Lung (tissue), 12 donors: ENCODE measurements around the gene MAPKAPK2. TPM values are rescaled to one million over a fixed set of nuclear protein-coding genes. Genes with fewer than 3 reads are reported as not detected.

Experiments
- ATAC-seq: fragments of 200-7000 bp; cut with Tn5 transposase; one replicate; pipeline ENCODE4 v1.9.1; 2020; ENCODE audit warnings: moderate number of reproducible peaks; ENCODE audit not compliant: insufficient read depth, low FRiP score
- DNase-seq, 3 donors: peaks; one replicate each; pipeline ENCODE4 v3.0.0-alpha.2; 2013 to 2017
- H3K27ac ChIP-seq, 2 donors: one replicate each; pipeline ENCODE4 v1.5.1; 2013; ENCODE audit warnings: mild to moderate bottlenecking in 2 of 2, moderate library complexity in 2 of 2, control low read depth in 1 of 2, inconsistent platforms in 1 of 2, low read depth in 1 of 2, low read length in 1 of 2
- H3K27me3 ChIP-seq, 3 donors: one replicate each; pipeline ENCODE4 v1.5.1; 2013; ENCODE audit warnings: low read length in 2 of 3; ENCODE audit not compliant: control insufficient read depth in 3 of 3, insufficient read depth in 3 of 3
- H3K36me3 ChIP-seq, 4 donors: one replicate each; pipeline ENCODE4 v1.5.1; 2013; ENCODE audit warnings: low read length in 4 of 4, mild to moderate bottlenecking in 1 of 4, moderate library complexity in 1 of 4; ENCODE audit not compliant: control insufficient read depth in 4 of 4, insufficient read depth in 4 of 4
- H3K4me1 ChIP-seq, 5 donors: one replicate each; pipeline ENCODE4 v1.5.1; 2013; ENCODE audit warnings: low read length in 5 of 5, mild to moderate bottlenecking in 2 of 5, moderate library complexity in 1 of 5; ENCODE audit not compliant: control insufficient read depth in 5 of 5, insufficient read depth in 5 of 5
- H3K4me3 ChIP-seq: one replicate; pipeline ENCODE4 v1.5.1; 2013; ENCODE audit warnings: mild to moderate bottlenecking, control low read depth, moderate library complexity
- H3K9ac ChIP-seq, 2 donors: one replicate each; pipeline ENCODE4 v1.5.1; 2013; ENCODE audit warnings: low read length in 2 of 2, control low read depth in 1 of 2; ENCODE audit not compliant: insufficient read depth in 1 of 2
- H3K9me3 ChIP-seq, 4 donors: one replicate each; pipeline ENCODE4 v1.5.1; 2013; ENCODE audit warnings: low read length in 3 of 4, mild to moderate bottlenecking in 1 of 4, moderate library complexity in 1 of 4; ENCODE audit not compliant: control insufficient read depth in 4 of 4, insufficient read depth in 3 of 4
- WGBS, 2 donors: extraction: QIAGEN DNeasy Blood & Tissue Kit; methylation state at CpG; one replicate each; pipeline ENCODE4 v1.1.7; 2013; 5-methylcytosine and 5-hydroxymethylcytosine counted together
- polyA plus RNA-seq, 2 donors: library from polyadenylated mRNA; stranded (reverse); fragments of 200-250 nt; gene quantifications; one replicate each; pipeline ENCODE4 v1.2.1, GENCODE V29; 2013
- total RNA-seq, 2 donors: library from RNA; depleted of rRNA in 1 of 2; stranded (reverse); fragments of >200 nt in 1 of 2; gene quantifications; one replicate each; pipeline ENCODE4 v1.2.1, GENCODE V29; 2014 to 2021
- TF ChIP-seq, protein P1 (sequence below): IDR thresholded peaks from 2 replicates; pipeline ENCODE4 v1.5.1; 2012; ENCODE audit warnings: mild to moderate bottlenecking; ENCODE audit errors: control extremely low read depth, extremely low read depth
- donor health status: control.
- donor health status: control.
- donor health status: Bipolar disorder and iron deficiency.
- donor health status: healthy.
- donor health status: DM: yes; HTN: yes; CAD: no.

The MAPKAPK2 gene
- total and polyA plus RNA-seq, 4 donors: 35.8 to 116 (median 75.1) TPM

DNA sequence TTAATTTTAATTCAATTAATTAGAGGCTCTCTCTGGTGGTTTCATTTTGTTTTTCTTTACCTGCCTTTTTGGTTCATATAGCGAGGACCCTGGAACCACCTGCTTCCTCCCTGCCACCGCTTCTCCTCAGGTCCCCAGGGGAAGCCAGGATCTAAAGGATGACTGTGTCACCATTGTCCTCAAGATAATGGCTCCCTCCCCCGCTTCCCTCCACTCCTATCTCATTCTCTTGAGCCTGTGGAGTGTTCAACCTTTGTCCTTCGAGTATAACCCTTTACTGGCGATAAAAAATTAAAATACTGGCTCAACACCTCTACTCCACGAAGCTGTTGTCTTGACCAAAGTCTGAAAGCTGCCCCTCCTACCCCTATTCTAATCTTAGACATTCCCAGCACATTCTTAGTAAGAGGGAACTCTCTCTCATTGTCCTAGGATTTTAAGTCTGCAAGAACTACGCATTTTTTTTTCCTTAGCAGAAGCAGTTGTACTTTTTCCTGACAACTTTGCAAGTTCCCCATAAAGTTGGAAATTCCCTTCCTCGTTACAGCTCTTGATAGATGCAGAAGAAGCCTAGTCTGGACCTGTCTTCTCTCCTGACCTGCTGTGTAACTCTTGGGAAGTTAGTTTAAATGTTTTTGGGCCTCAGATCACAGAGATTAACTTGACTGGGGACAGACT lies 12.6 kb upstream of the MAPKAPK2 start:
- peaks cover 0 to 31% (median 8%) of the 10 kb centered on the region in 5 donors for H3K4me1 ChIP-seq
- ATAC-seq (no peak), DNase-seq (no peak)
- 41 to 46% methylated on average over 8 of the region's 8 CpGs for WGBS, 2 donors
- TF ChIP-seq, protein P1, sequence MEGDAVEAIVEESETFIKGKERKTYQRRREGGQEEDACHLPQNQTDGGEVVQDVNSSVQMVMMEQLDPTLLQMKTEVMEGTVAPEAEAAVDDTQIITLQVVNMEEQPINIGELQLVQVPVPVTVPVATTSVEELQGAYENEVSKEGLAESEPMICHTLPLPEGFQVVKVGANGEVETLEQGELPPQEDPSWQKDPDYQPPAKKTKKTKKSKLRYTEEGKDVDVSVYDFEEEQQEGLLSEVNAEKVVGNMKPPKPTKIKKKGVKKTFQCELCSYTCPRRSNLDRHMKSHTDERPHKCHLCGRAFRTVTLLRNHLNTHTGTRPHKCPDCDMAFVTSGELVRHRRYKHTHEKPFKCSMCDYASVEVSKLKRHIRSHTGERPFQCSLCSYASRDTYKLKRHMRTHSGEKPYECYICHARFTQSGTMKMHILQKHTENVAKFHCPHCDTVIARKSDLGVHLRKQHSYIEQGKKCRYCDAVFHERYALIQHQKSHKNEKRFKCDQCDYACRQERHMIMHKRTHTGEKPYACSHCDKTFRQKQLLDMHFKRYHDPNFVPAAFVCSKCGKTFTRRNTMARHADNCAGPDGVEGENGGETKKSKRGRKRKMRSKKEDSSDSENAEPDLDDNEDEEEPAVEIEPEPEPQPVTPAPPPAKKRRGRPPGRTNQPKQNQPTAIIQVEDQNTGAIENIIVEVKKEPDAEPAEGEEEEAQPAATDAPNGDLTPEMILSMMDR: no peak
- H3K4me3 ChIP-seq: no peak overlapping the region
- no peak overlapping the region for H3K9ac ChIP-seq
- H3K27ac ChIP-seq: peak overlapping the region; percentile 23 to 70
- H3K27me3 ChIP-seq: no peaks in the 10 kb centered on the region
- no peaks in the 10 kb centered on the region for H3K9me3 ChIP-seq
- H3K36me3 ChIP-seq: no peaks in the 10 kb centered on the region

DNA sequence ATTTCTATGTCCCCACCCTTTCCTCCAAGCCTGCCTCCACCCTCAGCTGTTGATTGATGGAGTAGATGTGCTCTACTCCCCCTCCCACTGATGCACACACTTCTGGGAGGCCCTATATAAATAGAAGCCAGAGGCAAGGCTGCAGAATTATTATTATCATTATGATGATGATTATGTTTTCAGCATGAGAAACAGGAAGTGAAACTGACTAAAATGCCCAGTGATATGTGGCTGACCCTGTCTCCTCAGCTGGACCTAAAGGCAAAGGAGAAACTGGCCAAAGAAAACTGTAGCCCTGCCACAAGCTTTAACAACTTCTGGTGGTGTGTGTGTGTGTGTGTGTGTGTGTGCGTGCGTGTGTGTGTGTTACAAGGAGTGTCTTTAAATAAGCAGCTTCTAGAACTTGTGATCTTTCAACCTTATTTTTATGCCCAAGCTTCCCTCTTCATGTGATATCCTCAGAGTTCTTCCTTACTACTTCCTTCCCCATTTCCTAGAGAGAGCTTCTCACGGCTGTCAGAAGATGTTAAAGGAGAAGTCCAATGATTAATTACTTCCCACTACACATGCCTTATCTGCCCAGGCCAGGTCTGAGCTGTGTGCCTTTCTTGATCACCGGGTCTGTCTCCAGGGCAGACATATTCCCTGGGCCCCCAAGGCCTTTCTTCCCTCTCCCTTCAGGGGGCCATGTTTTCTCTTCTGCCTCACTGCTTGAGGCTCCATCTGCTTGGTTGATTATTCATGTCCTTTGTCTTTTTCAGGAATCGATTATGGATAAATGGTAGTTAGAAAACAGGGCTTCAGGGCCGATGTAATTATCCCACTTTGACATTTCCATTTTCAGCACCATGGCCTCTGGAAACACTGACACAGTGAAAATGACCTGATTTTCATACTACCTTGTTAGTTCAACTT lies 11.6 kb upstream of the MAPKAPK2 start:
- Histone ChIP-seq H3K4me1 (peaks cover 0 to 31% (median 8%) of the 10 kb centered on the region in 5 donors), H3K9me3 (no peaks in the 10 kb centered on the region), H3K9ac (no peak overlapping the region), H3K27ac (peak overlapping the region; percentile 40 to 70), H3K36me3 (no peaks in the 10 kb centered on the region), H3K27me3 (no peaks in the 10 kb centered on the region), H3K4me3 (no peak overlapping the region)
- 28 to 50% methylated on average over 6 of the region's 6 CpGs for WGBS, 2 donors
- DNase-seq (peak in 2 of 3 donors; percentile 29 to 44), ATAC-seq (no peak)
- TF ChIP-seq, protein P1: no peak

DNA sequence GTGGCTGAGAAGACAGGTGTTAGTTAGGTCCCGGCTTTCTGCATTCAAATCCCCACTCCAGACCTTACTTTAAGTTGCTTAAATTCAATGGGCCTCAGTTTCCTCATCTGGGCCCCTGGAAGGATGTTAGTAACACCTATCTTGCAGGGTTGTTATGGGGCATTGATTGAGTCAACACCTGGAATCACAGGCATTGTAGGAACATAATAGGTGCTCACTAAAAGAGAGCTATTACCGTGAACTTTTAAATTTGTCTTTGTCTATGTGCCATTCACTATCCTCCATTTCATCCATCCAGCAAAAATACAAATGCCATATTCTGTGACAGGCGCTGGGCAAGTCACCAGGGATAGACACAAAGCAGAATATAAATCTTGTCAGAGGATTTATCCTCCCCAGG lies 10.5 kb upstream of the MAPKAPK2 start:
- Histone ChIP-seq H3K27ac (peak overlapping the region in 1 of 2 donors; percentile 47), H3K36me3 (no peaks in the 10 kb centered on the region), H3K4me1 (peaks cover 0 to 31% (median 8%) of the 10 kb centered on the region in 5 donors), H3K9ac (no peak overlapping the region), H3K27me3 (no peaks in the 10 kb centered on the region), H3K4me3 (no peak overlapping the region), H3K9me3 (no peaks in the 10 kb centered on the region)
- 96 to 97% methylated on average over 3 of the region's 3 CpGs for WGBS, 2 donors
- no peak for ATAC-seq
- TF ChIP-seq, protein P1: no peak
- no peak for DNase-seq
